Body of pancreas (tissue), 4 donors: ENCODE data around the gene FCAMR. TPM values are rescaled to one million over a fixed set of nuclear protein-coding genes. Genes with fewer than 3 reads are reported as not detected.

Source experiments
- ATAC-seq: fragments of 150-250 bp; one replicate; pipeline ENCODE4 v1.9.1; 2016
- DNase-seq, 4 donors: peaks; one replicate each; pipeline ENCODE4 v3.0.0-alpha.2; 2019
- H3K27ac ChIP-seq, 4 donors: fragments of 200-600 bp; sonication (generic); 1 replicate in 3 of 4; 2 replicates in 1 of 4; pipeline versions ENCODE4 v1.5.1 to v1.6.1; 2016 to 2019; ENCODE audit warnings: mild to moderate bottlenecking in 1 of 4, mixed read lengths in 1 of 4, moderate library complexity in 1 of 4
- H3K27me3 ChIP-seq, 2 donors: fragments of 200-600 bp; sonication (generic); one replicate each; pipeline ENCODE4 v1.6.0; 2016; ENCODE audit warnings: mild to moderate bottlenecking in 1 of 2
- H3K36me3 ChIP-seq, 2 donors: fragments of 200-600 bp; sonication (generic); replicated peaks in 1 of 2; 2 replicates each; pipeline ENCODE4 v1.5.1; 2016; ENCODE audit warnings: low read depth in 2 of 2; ENCODE audit not compliant: insufficient read depth in 1 of 2
- H3K4me1 ChIP-seq: fragments of 200-600 bp; sonication (generic); one replicate; pipeline ENCODE4 v1.6.0; 2016
- H3K4me3 ChIP-seq, 2 donors: fragments of 200-600 bp; sonication (generic); 1 replicate in 1 of 2; 2 replicates in 1 of 2; pipeline ENCODE4 v1.5.1; 2016 to 2019
- H3K9me3 ChIP-seq, 3 donors: fragments of 200-600 bp; sonication (generic); 1 replicate in 2 of 3; 2 replicates in 1 of 3; pipeline ENCODE4 v1.5.1; 2016
- CTCF ChIP-seq, 7 experiments: fragments of 450-650 bp in 4 of 7; fragments of 200-600 bp in 3 of 7; sonication (generic) in 3 of 7; IDR thresholded peaks; one replicate each; pipeline ENCODE4 v1.5.1; 2016 to 2019; ENCODE audit warnings: antibody characterized with exemption in 7 of 7
- POLR2A ChIP-seq, 3 donors: fragments of 450-650 bp; IDR thresholded peaks; one replicate each; pipeline ENCODE4 v1.6.1; 2016; ENCODE audit warnings: antibody characterized with exemption in 3 of 3, mild to moderate bottlenecking in 2 of 3
- WGBS, 2 donors: methylation state at CpG; one replicate each; pipeline ENCODE4 v1.1.5; 2017; 5-methylcytosine and 5-hydroxymethylcytosine counted together
- intact Hi-C: fragments of 100-400 bp; cut with DNase I; formaldehyde crosslinking; loops from one replicate; pipeline ENCODE4 v1.15.1; 2023
- total RNA-seq, 2 donors: library from RNA; depleted of rRNA; stranded (reverse); fragments of >200 nt; gene quantifications; one replicate each; pipeline ENCODE4 v1.1.0, GENCODE V29; 2016

The FCAMR gene
- not detected for total RNA-seq

- Histone ChIP-seq H3K27ac (peak within 1 kb of the TSS in 3 of 4 donors; percentile 9 to 51 (median 50)), H3K4me3 (no peak within 1 kb of the TSS), H3K4me1 (peaks cover 16% of the 10 kb centered on the region), H3K9me3 (no peaks in the 10 kb centered on the region), H3K36me3 (no peaks in the 10 kb centered on the region), H3K27me3 (no peaks in the 10 kb centered on the region)
- DNase-seq (no peak), ATAC-seq (no peak)
- 73 to 82% methylated on average over 2 of the region's 2 CpGs for WGBS, 2 donors
- no peak for TF ChIP-seq CTCF (IDR thresholded peaks at IDR 0.05)
- TF ChIP-seq POLR2A (IDR thresholded peaks at IDR 0.05), result no peak
- intact Hi-C loops, result loop anchor here (5.0 kb wide), 1 partner anchor 48 kb away; the partner anchor contains the start of gene FCMR
Observed at GRCh38 chr1:206970446-206970845, at the start of gene FCAMR. TSS of gene FCAMR (minus strand) at chr1:206970460. CDS start at chr1:206970125, 335 bp downstream.

GRCh38 chr1:207019661-207020060 lies 49.4 kb upstream of the FCAMR start:
- intact Hi-C loops, result no loop called here
- Histone ChIP-seq H3K27ac (peak overlapping the region in 1 of 4 donors; percentile 38), H3K4me1 (peaks cover 60% of the 10 kb centered on the region), H3K9me3 (no peaks in the 10 kb centered on the region), H3K4me3 (no peak overlapping the region), H3K27me3 (no peaks in the 10 kb centered on the region), H3K36me3 (peaks cover 0 to 4% of the 10 kb centered on the region in 2 donors)
- TF ChIP-seq CTCF (IDR thresholded peaks at IDR 0.05) (no peak), POLR2A (IDR thresholded peaks at IDR 0.05) (no peak)
- ATAC-seq, result no peak
- WGBS, 2 donors, result 44 to 48% methylated on average over 2 of the region's 2 CpGs
- no peak for DNase-seq

GRCh38 chr1:207019161-207019560 lies 48.9 kb upstream of the FCAMR start:
- Histone ChIP-seq H3K9me3 (no peaks in the 10 kb centered on the region), H3K4me3 (no peak overlapping the region), H3K27ac (peak overlapping the region in 1 of 4 donors; percentile 50), H3K4me1 (peaks cover 55% of the 10 kb centered on the region), H3K27me3 (no peaks in the 10 kb centered on the region), H3K36me3 (peaks cover 0 to 4% of the 10 kb centered on the region in 2 donors)
- intact Hi-C loops, result no loop called here
- 83 to 100% methylated on average over 2 of the region's 2 CpGs for WGBS, 2 donors
- no peak for ATAC-seq
- no peak for DNase-seq
- no peak for TF ChIP-seq CTCF (IDR thresholded peaks at IDR 0.05)
- TF ChIP-seq POLR2A (IDR thresholded peaks at IDR 0.05), result no peak

- ATAC-seq (peak; percentile 3), DNase-seq (no peak)
- peaks cover 0 to 4% of the 10 kb centered on the region in 2 donors for H3K36me3 ChIP-seq
- H3K27me3 ChIP-seq, result no peaks in the 10 kb centered on the region
- 80 to 91% methylated on average over 4 of the region's 4 CpGs for WGBS, 2 donors
- peaks cover 51% of the 10 kb centered on the region for H3K4me1 ChIP-seq
- intact Hi-C loops, result no loop called here
- H3K9me3 ChIP-seq, result no peaks in the 10 kb centered on the region
- no peak for TF ChIP-seq POLR2A (IDR thresholded peaks at IDR 0.05)
- TF ChIP-seq CTCF (IDR thresholded peaks at IDR 0.05), result no peak
- no peak overlapping the region for H3K4me3 ChIP-seq
- H3K27ac ChIP-seq, result peak overlapping the region in 2 of 4 donors; percentile 42 to 50
Observed at GRCh38 chr1:207018707-207019106, 48.4 kb upstream of the FCAMR start.
